ENCODE measurements around the gene OR2A5. TPM values are rescaled to one million over a fixed set of nuclear protein-coding genes. Genes with fewer than 3 reads are reported as not detected.

OR2A5 gene
- total and polyA plus RNA-seq, 2 of the 8 experiments (the other 6 are each of a cell fraction or from before 2014, with no cell fraction given), result not detected

- no peaks in the 10 kb centered on the region for H3K79me1 ChIP-seq (ENCODE audit: low read depth, low read length)
- no peaks in the 10 kb centered on the region for H3K36me3 ChIP-seq (ENCODE audit: control insufficient read depth in 2 of 4, insufficient read depth in 4 of 4, low read length in 3 of 4)
- H2BK15ac ChIP-seq (ENCODE audit: low read length), result no peak overlapping the region
- H3K9me3 ChIP-seq (ENCODE audit: insufficient read depth in 2 of 2, low read depth in 1 of 2, low read length in 1 of 2), result no peaks in the 10 kb centered on the region
- WGBS, 2 experiments (ENCODE audit: extremely low coverage in 1 of 2, insufficient coverage in 1 of 2, insufficient read length in 1 of 2, insufficient replicate concordance in 2 of 2, low coverage in 1 of 2, low lambda C conversion rate in 2 of 2, missing lambda C conversion rate in 1 of 2), result 85% methylated on average over 1 of the region's 1 CpG; no CpG with 5 or more reads in 1 of the 2 experiments
- no peak for DNase-seq (ENCODE audit: low read depth in 1 of 2, low spot score in 2 of 2)
- no peak overlapping the region for H3K56ac ChIP-seq (replicated peaks; ENCODE audit: insufficient read length, low read depth, low read length)
- H4K5ac ChIP-seq (ENCODE audit: insufficient read length, low read depth, low read length), result no peak overlapping the region
- no peak overlapping the region for H3K18ac ChIP-seq (ENCODE audit: extremely low read depth, low read length)
- no peaks in the 10 kb centered on the region for H3K23me2 ChIP-seq (ENCODE audit: low read depth, low read length)
- H2BK20ac ChIP-seq (ENCODE audit: low read length), result no peak overlapping the region
- no peak overlapping the region for H2AFZ ChIP-seq (ENCODE audit: low read length)
- no peak overlapping the region for H3K4me2 ChIP-seq (ENCODE audit: insufficient read depth in 1 of 2, low read depth in 2 of 2, low read length in 2 of 2)
- H2BK12ac ChIP-seq (ENCODE audit: low read depth, low read length), result no peak overlapping the region
- H3K27ac ChIP-seq (ENCODE audit: low read depth, low read length), result no peak overlapping the region
- H2BK120ac ChIP-seq (replicated peaks; ENCODE audit: low read depth, low read length), result no peak overlapping the region
- no peak overlapping the region for H2AK5ac ChIP-seq (ENCODE audit: low read depth, low read length)
- H3K79me2 ChIP-seq (ENCODE audit: control insufficient read depth in 1 of 2, insufficient read depth in 2 of 2, low read length in 2 of 2), result no peaks in the 10 kb centered on the region
- ChIA-PET POLR2A (ENCODE audit: partially characterized antibody) (no interaction called here), CTCF (ENCODE audit: partially characterized antibody) (interaction anchor here (1.3 kb wide), 1 partner anchor 24 kb away, joined by 4 read pairs; no protein-coding TSS in a partner anchor)
- H3K4me1 ChIP-seq (replicated peaks in 1 of 4; ENCODE audit: control insufficient read depth in 3 of 4, insufficient read depth in 4 of 4, low read length in 3 of 4), result no peaks in the 10 kb centered on the region
- H3K23ac ChIP-seq (ENCODE audit: insufficient read length), result no peak overlapping the region
- no peak overlapping the region for H2BK5ac ChIP-seq (ENCODE audit: low read depth, low read length)
- no peak overlapping the region for H4K8ac ChIP-seq (ENCODE audit: extremely low read depth, insufficient read depth, low read length)
- H3K4ac ChIP-seq (replicated peaks; ENCODE audit: insufficient read length, low read depth, low read length), result no peak overlapping the region
- no peak overlapping the region for H3K9ac ChIP-seq (replicated peaks in 1 of 4; ENCODE audit: extremely low read depth in 1 of 4, low read depth in 3 of 4, low read length in 3 of 4)
- H3K4me3 ChIP-seq (ENCODE audit: extremely low read depth in 1 of 4, insufficient read depth in 2 of 4, low read depth in 3 of 4, low read length in 4 of 4), result no peak overlapping the region
- no peak overlapping the region for H3K14ac ChIP-seq (ENCODE audit: insufficient read length)
- no peaks in the 10 kb centered on the region for H4K20me1 ChIP-seq (replicated peaks in 1 of 2; ENCODE audit: control insufficient read depth in 1 of 2, insufficient read depth in 2 of 2, low read length in 2 of 2)
- FAIRE-seq, result no peak
- no peak overlapping the region for H4K91ac ChIP-seq (replicated peaks; ENCODE audit: insufficient read length, low read length)
- no peaks in the 10 kb centered on the region for H3K27me3 ChIP-seq (replicated peaks in 1 of 4; ENCODE audit: control insufficient read depth in 3 of 4, extremely low read depth in 1 of 4, insufficient read depth in 3 of 4, low read length in 3 of 4)
- no peak for TF ChIP-seq SRF (IDR thresholded peaks at IDR 0.05; ENCODE audit: low read depth, low read length)
Measured at GRCh38 chr7:144087230-144087629, 38.5 kb downstream of the OR2A5 start.

All from H1 (cell line).